OCI-LY7 (cell line): Measurements from ENCODE around the gene RNF111. TPM values are rescaled to one million over a fixed set of nuclear protein-coding genes. Genes with fewer than 3 reads are reported as not detected.

Experiments used
- BruUV-seq: library from RNA; stranded (reverse); fragments of 400-500 nt; replicated peaks from 2 replicates; lab custom pipeline; 2021; lab: Mats Ljungman, UMichigan
- CTCF ChIA-PET: fragments of 300-600 bp; sonication (Branson Sonifier 250); formaldehyde crosslinking; loops from one replicate; lab custom pipeline; 2022; ENCODE audit warnings: antibody characterized with exemption; ENCODE audit not compliant: unreplicated experiment; lab: Charles Lee
- POLR2A ChIA-PET: fragments of 300-600 bp; sonication (Branson Sonifier 250); formaldehyde crosslinking; loops from one replicate; lab custom pipeline; 2022; ENCODE audit warnings: antibody characterized with exemption; lab: Charles Lee
- DNase-seq: peaks from one replicate; pipeline ENCODE4 v3.0.0-alpha.2; 2015; ENCODE audit warnings: low spot score
- H2AFZ ChIP-seq: fragments of 200-600 bp; sonication (generic), shearing (Covaris generic); 2 replicates; pipeline ENCODE4 v1.6.1; 2014; ENCODE audit warnings: mild to moderate bottlenecking, antibody characterized with exemption, low read length, moderate library complexity
- H3K27ac ChIP-seq: fragments of 200-600 bp; sonication (generic); 2 replicates; pipeline ENCODE4 v1.5.1; 2014; ENCODE audit warnings: mixed run types, low read depth, mild to moderate bottlenecking, moderate library complexity, low read length, inconsistent platforms; ENCODE audit not compliant: poor library complexity, severe bottlenecking
- H3K36me3 ChIP-seq: fragments of 200-600 bp; sonication (generic); 2 replicates; pipeline ENCODE4 v1.6.1; 2014; ENCODE audit warnings: mild to moderate bottlenecking, antibody characterized with exemption, low read length, moderate library complexity, mixed read lengths; ENCODE audit not compliant: insufficient read depth
- H3K4me1 ChIP-seq: fragments of 200-600 bp; sonication (generic); 2 replicates; pipeline ENCODE4 v1.5.1; 2014; ENCODE audit warnings: mild to moderate bottlenecking, low read length; ENCODE audit not compliant: insufficient read depth, poor library complexity, severe bottlenecking
- H3K4me2 ChIP-seq: fragments of 200-600 bp; sonication (generic); 2 replicates; pipeline ENCODE4 v1.6.1; 2014; ENCODE audit warnings: mild to moderate bottlenecking, low read length
- H3K4me3 ChIP-seq: fragments of 200-600 bp; sonication (generic); 2 replicates; pipeline ENCODE4 v1.5.1; 2014; ENCODE audit warnings: mild to moderate bottlenecking, low read depth, low read length; ENCODE audit not compliant: poor library complexity, severe bottlenecking
- H3K79me2 ChIP-seq: fragments of 200-600 bp; sonication (generic); 2 replicates; pipeline ENCODE4 v1.6.1; 2016; ENCODE audit warnings: low read depth, mild to moderate bottlenecking, low read length, moderate library complexity, mixed read lengths; ENCODE audit not compliant: insufficient read depth
- H3K9me2 ChIP-seq: fragments of 200-600 bp; sonication (generic); 2 replicates; pipeline ENCODE4 v1.6.1; 2016; ENCODE audit warnings: mild to moderate bottlenecking, low read length, mixed read lengths; ENCODE audit not compliant: insufficient read depth
- H3K9me3 ChIP-seq: fragments of 200-600 bp; sonication (generic); 2 replicates; pipeline ENCODE4 v1.6.1; 2014; ENCODE audit warnings: mild to moderate bottlenecking, mixed run types, low read length, mixed read lengths
- H4K20me1 ChIP-seq: fragments of 200-600 bp; sonication (generic); 2 replicates; pipeline ENCODE4 v1.6.1; 2014; ENCODE audit warnings: mild to moderate bottlenecking, antibody characterized with exemption, low read length, moderate library complexity, mixed read lengths; ENCODE audit not compliant: insufficient read depth
- EZH2phosphoT487 ChIP-seq: fragments of 200-600 bp; sonication (generic); IDR thresholded peaks from 2 replicates; pipeline ENCODE4 v1.6.1; 2018; ENCODE audit warnings: low read depth, borderline replicate concordance, mild to moderate bottlenecking, mixed run types, antibody characterized with exemption, low read length, moderate library complexity, mixed read lengths
- intact Hi-C: fragments of 100-400 bp; cut with micrococcal nuclease; formaldehyde crosslinking; loops from one replicate; pipeline ENCODE4 v1.10.0; 2022; ENCODE audit not compliant: unreplicated experiment
- total RNA-seq, 2 experiments: library from RNA; depleted of rRNA in 1 of 2; stranded (reverse); fragments of >200 nt in 1 of 2; shearing (Covaris generic) in 1 of 2; gene quantifications; 2 replicates each; pipeline ENCODE4 v1.2.3, GENCODE V29; 2014 to 2022
- TF ChIP-seq, protein P1 (sequence below): fragments of 200-600 bp; sonication (generic); conservative IDR thresholded peaks from 2 replicates; pipeline ENCODE4 v1.5.1; 2014; ENCODE audit warnings: mild to moderate bottlenecking, antibody characterized with exemption, low read length, moderate library complexity, mixed read lengths

The RNF111 gene
- total RNA-seq, 2 experiments from 2014 or later: 19.2 to 42.7 TPM

DNA sequence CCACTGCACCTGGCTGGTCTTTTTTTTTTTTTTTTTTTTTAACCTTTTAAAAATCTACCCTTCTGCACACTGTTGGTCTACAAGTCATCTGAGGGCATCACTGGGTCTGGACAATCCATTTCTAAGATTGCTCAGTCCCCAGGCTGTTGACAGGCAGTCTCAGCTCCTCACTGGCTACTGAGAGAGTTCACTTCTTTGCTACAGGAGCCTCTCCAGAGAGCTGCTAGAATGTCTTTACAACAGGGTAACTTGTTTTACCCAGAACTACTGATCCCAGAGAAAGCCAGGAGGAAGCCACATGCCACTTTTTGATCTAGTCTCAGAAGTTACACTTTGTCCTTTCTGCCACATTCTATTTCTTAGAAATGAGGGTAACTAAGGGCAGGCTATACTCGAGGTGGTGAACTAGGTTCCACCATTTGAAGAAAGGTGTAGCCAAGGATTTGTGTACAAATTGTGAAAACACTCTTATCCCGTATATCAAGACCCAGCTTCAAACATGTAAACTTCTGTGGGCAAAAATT is 111.8 kb downstream of the RNF111 start:
- Histone ChIP-seq H4K20me1 (no peaks in the 10 kb centered on the region), H3K9me3 (no peaks in the 10 kb centered on the region), H3K79me2 (no peaks in the 10 kb centered on the region), H3K4me1 (peaks cover 4% of the 10 kb centered on the region), H2AFZ (no peak overlapping the region), H3K36me3 (peaks cover 39% of the 10 kb centered on the region), H3K4me2 (no peak overlapping the region), H3K9me2 (no peaks in the 10 kb centered on the region), H3K4me3 (no peak overlapping the region), H3K27ac (no peak overlapping the region)
- intact Hi-C loops: no loop called here
- ChIA-PET CTCF (no interaction called here), POLR2A (interaction anchor here (0.7 kb wide), 1 partner anchor 111 kb away, joined by 3 read pairs; no protein-coding TSS in a partner anchor)
- BruUV-seq: no TSS peak
- no peak for DNase-seq
- TF ChIP-seq, protein P1, sequence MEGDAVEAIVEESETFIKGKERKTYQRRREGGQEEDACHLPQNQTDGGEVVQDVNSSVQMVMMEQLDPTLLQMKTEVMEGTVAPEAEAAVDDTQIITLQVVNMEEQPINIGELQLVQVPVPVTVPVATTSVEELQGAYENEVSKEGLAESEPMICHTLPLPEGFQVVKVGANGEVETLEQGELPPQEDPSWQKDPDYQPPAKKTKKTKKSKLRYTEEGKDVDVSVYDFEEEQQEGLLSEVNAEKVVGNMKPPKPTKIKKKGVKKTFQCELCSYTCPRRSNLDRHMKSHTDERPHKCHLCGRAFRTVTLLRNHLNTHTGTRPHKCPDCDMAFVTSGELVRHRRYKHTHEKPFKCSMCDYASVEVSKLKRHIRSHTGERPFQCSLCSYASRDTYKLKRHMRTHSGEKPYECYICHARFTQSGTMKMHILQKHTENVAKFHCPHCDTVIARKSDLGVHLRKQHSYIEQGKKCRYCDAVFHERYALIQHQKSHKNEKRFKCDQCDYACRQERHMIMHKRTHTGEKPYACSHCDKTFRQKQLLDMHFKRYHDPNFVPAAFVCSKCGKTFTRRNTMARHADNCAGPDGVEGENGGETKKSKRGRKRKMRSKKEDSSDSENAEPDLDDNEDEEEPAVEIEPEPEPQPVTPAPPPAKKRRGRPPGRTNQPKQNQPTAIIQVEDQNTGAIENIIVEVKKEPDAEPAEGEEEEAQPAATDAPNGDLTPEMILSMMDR: no peak
- TF ChIP-seq EZH2phosphoT487: no peak

DNA sequence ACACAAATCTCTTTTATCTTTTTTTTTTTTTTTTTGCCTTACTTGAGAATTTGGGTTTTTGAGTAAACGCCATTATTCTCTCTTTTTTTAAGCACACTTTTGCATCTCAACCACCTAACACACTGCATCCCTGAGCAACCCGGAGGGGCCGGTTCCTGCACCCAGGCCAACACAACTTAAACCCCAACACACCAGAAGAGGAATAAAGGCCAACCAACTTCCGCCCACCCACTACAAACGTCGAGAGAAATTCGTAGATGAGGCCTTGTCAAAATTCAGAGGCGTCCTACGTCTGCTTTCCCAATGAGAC is 117.1 kb downstream of the RNF111 start:
- Histone ChIP-seq H4K20me1 (no peaks in the 10 kb centered on the region), H3K9me3 (no peaks in the 10 kb centered on the region), H3K4me1 (peaks cover 20% of the 10 kb centered on the region), H3K9me2 (no peaks in the 10 kb centered on the region), H3K79me2 (peaks cover 26% of the 10 kb centered on the region), H3K36me3 (peaks cover 28% of the 10 kb centered on the region), H3K4me2 (peak overlapping the region; percentile 88), H3K4me3 (peak overlapping the region; percentile 90), H2AFZ (peak overlapping the region; percentile 98), H3K27ac (peak overlapping the region; percentile 83)
- intact Hi-C loops: loop anchor here (2.0 kb wide), 1 partner anchor 124 kb away; no protein-coding TSS in a partner anchor
- no peak for DNase-seq
- no peak for TF ChIP-seq EZH2phosphoT487
- TF ChIP-seq, protein P1: no peak
- ChIA-PET POLR2A (no interaction called here), CTCF (no interaction called here)
- BruUV-seq: no TSS peak
